CD4-positive, alpha-beta T cell treated with Interferon alpha-2 for 1 hour (primary cell): Measurements from ENCODE around the gene WDR38.

Experiments
- DNase-seq, 2 donors: peaks; one replicate each; pipeline ENCODE4 v3.0.0-alpha.2; 2020 to 2022

The WDR38 gene, protein sequence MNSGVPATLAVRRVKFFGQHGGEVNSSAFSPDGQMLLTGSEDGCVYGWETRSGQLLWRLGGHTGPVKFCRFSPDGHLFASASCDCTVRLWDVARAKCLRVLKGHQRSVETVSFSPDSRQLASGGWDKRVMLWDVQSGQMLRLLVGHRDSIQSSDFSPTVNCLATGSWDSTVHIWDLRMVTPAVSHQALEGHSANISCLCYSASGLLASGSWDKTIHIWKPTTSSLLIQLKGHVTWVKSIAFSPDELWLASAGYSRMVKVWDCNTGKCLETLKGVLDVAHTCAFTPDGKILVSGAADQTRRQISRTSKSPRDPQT

DNA sequence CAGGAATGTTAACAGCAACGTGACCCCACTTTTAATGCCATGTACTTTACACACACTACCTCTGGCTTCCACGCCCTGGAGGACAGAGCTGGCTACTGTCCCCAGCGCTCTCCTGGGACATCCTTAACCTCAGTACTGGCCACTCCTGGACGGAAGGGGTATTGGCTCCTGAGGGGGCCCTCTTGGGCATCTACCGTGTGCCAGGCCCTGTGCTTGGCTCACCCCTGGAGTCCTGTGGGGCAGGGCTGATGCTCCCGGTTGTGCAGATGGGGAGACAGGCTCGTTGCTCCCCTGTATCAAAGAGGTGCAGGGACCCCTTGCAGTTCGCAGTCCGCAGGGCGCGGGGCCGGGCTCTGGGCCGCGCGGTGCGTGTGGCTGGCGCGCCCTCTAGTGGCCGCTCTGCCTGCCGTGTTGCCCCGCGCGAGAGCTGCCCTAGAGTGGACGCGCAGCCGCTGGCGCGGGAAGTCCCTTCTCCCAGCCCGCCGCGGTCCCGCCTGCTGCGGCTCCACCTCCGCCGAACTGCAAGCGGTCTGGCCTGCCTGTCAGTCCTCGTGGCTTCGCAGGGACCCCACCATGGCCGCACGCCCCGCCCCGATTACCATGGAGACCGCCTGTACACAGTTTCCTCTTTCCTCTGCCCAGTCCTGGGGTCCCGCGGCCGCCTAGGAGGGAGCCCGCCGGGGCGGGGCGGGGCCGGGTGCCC, at the start of gene WDR38:
Gene WDR38, plus strand, starts transcription at position 632 of the 703 bp plus-strand sequence. CDS start 72 bp downstream, outside the sequence.
- peak; percentile 88 to 92 for DNase-seq

DNA sequence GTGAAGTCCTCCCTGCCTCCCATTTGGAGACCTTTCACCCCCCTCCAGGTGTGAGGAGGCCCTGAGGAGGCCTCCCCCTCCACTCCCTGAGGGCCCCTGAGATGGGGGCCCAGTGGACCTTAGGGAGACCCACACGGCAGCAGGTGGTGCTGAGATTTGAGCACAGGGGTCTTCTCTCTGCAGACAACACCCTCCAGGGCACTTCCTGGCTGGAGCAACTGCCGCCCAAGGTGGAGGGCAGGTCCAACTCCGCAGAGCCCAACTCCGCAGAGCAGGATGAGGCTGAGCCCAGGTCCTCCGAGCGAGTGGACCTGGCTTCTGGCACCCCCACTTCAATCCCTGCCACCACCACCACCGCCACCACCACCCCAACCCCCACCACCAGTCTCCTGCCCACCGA, 49.3 kb upstream of the WDR38 start:
- no peak for DNase-seq

DNA sequence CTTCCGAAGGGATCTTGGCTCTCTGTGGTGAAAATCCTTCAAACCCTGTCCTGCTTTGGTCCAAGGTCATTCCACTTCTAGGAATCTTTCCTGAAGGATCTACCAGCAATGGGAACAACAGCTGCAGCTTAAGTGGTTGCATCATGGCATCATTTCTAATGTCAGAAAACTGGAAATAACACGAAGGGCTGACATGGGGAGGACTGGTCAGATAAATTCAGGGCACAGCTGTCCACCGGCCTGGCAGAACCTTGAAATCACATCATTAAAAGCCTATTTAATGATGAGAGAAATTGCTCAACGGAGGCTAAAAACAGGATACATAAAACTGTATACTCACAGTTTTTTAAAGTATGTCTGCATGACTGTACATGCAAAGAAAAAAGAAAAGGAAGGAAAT, 48.1 kb upstream of the WDR38 start:
- DNase-seq, result no peak

GRCh38 chr9:124808246-124808956, 44.9 kb upstream of the WDR38 start:
- no peak for DNase-seq

GRCh38 chr9:124809211-124809610, 44.0 kb upstream of the WDR38 start:
- no peak for DNase-seq

DNA sequence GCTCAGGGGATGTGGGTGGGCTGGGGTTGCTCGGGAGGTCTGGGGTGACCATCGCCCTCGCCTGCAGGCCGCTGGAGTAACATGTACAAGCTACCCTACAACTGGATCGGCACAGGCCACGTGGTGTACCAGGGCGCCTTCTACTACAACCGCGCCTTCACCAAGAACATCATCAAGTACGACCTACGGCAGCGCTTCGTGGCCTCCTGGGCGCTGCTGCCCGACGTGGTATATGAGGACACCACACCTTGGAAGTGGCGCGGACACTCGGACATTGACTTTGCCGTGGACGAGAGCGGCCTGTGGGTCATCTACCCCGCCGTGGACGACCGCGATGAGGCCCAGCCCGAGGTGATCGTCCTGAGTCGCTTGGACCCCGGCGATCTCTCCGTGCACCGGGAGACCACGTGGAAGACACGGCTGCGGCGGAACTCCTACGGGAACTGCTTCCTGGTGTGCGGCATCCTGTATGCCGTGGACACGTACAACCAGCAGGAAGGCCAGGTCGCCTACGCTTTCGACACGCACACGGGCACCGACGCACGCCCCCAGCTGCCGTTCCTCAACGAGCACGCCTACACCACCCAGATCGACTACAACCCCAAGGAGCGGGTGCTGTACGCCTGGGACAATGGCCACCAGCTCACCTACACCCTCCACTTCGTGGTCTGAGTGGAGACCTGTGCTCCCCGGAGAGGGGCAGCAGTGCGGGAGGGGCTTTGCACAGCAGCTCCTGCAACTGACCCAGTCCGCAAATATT, 43.3 kb upstream of the WDR38 start:
- no peak for DNase-seq

DNA sequence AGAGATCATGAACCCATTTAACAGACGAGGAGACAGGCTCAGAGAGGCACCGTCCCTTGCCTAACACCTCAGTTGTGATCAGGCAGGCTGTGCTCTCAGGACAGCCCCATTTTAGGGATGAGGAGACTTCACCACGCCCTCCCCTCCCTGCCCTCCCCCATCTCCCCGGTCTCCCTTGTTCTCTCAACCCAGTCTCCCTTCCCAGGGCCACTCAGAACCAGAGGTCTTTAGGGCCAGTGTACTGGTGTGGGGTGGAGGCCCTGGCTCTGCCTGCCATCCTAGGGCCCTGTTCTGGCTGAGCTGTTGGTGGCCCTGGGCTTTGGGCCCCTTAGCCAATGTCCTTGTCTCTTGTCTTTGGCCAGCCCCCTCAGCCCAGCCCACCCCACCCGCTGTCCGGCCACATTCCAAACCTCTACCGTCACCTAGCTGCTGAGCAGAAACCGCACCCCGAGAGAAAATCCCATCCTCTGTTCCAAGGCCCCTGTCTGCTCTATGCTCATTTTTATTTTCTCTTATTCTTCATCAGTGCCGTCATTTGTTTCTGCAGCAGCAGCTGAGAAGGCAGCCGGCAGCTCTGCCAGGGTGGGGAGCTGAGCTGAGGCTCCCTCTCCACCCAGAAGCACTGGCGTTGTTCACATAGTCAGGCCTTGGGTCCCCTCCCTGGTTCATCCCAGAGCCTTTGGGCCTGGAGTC, 42.5 kb upstream of the WDR38 start:
- no peak for DNase-seq

GRCh38 chr9:124812441-124812876, 40.8 kb upstream of the WDR38 start:
- DNase-seq, result no peak

DNA sequence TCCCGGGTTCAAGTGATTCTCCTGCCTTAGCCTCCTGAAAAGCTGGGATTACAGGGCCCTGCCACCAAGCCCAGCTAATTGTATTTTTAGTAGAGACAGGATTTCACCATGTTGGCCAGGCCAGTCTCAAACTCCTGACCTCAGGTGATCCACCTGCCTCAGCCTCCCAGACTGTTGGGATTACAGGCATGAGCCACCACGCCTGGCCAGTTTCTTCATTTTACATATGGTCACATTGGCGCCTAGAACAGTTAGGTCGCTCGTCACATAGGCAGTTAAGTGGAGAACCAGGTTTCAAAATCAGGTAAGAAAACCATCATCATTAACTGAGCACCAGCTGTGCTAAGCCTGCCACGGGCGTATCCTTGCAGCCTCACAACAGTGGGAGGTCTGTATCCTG, 40.2 kb upstream of the WDR38 start:
- DNase-seq, result no peak

DNA sequence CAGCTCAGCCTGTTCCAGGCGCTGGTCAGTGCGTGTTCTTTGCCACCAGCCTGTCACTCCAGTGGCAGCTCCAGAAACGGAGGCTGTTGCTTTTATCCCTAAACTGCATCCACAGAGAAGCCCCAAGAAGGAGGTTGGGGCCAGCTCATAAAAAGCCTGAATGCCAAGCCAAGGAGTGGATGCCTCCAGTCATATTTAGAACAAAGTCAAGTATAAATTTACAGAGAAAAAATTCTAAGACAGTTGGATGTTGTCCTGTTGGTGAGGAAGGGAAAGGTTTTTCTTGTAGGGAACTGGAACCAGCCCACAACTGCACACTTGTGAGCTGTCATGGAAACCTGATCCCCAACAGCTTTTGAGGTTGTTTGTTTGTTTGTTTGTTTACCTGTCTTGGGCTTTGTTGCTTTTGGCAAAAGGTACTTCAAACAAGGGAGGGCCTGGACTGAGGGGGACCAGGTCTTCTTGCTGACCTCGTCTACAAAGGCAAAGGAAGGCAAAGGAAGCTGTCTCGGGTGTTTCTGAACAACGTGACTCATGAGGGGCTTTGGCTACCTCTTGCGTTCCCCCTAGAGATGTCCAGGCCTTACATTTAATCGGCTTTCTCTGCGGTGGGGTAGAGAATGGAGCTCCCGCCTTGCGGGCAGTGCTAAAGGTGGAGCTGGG, 39.6 kb upstream of the WDR38 start:
- no peak for DNase-seq

GRCh38 chr9:124814164-124814535, 39.1 kb upstream of the WDR38 start:
- no peak for DNase-seq

DNA sequence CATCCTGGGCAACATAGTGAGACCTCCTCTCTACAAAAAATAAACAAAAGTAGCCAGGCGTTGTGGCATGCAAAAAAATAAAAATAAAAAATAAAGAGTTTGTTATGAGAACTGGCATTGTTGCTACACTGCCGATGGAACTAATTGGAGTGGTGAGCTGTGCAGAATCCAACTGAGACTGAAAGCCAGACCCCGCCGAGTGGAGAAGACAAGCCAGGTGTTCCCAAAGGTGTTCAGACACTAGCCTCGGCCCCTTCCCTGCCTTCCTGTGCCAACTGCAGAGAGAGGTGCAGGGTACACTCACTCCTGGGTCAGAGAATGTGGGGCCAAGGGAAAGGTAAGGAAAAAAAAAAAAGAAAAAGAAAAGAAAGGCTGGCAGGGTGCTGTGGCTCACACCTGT, 37.7 kb upstream of the WDR38 start:
- no peak for DNase-seq

DNA sequence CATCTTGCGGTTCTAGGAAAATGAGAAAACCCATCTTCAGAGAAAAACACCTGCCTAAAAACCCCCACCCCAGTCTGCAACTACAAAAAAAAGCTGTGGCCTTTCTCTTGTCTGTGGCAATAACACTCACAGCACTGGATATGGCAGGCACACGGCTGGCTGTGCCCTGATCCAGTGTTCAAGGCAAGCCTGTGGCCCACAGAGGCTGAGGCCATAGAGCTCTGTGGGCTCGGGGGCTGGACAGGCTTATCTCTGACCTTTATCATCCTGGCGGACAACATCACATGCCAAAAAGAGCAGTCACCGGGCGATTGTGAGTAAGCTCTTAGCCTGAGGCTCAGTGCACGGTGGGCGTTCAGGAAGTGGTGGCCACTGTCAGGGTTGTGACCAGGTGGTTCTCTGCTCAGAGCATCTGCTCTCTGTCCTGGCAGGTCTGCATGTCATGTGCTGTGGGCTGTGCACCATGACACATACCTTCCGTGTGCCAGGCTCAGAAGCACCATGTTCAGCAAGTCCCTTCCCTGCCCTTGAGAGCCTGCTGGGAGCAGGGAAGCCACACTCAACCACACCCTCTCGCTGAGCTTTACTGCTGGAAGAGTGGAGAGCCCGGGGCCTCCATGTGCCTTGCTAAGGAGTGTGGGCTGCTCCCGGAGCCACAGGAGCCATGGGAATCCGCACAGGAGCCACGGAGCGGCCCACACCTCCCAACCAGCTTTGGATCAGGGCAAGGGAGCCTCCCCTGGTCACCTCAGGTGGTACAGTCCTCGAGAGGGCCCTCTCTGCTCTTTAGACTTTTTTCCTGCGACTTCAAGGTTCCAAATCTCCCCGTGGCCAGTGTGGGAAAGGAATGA, 34.6 kb upstream of the WDR38 start:
- DNase-seq, result no peak

DNA sequence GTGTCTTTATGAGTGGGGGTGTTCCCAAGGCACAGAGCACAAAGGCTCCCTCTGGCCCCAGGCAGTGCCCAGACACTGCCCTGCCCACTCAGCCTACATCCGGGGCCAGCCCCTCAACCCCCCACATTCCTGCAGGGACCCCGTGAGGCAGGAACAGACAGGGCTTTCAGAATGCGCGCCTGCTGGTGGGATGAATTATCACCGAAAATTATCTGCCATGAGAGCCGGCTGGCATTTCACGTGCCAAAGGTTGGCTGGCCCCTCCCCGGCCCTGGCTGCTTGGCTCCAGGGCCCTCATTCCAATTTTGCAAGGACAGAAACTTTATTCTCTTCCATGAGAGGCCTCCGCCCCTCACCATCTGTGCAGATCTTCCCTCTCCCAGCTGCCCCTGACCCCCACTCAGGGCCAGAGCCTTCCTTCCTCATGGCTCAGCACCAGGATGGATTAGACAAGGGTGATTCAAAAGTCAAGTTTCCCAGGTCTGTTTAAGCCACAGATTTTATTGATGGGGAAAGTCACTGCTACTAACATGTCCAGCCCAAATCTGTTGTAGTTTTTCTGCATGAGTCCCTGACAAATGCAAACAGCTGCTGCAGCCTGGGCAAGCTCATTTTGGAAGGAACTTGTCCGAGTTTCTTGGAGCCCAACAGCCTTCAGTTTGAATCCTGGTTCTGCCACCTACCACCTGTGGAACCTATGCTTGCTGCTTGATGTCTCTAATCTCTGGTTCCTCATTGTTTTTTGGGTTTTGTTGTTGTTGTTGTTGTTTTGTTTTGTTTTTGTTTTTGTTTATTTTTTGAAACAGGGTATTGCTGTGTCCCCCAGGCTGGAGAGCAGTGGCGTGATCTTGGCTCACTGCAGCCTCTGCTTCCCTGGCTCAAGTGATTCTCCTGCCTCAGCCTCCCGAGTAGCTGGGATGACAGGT, 32.3 kb upstream of the WDR38 start:
- no peak for DNase-seq

DNA sequence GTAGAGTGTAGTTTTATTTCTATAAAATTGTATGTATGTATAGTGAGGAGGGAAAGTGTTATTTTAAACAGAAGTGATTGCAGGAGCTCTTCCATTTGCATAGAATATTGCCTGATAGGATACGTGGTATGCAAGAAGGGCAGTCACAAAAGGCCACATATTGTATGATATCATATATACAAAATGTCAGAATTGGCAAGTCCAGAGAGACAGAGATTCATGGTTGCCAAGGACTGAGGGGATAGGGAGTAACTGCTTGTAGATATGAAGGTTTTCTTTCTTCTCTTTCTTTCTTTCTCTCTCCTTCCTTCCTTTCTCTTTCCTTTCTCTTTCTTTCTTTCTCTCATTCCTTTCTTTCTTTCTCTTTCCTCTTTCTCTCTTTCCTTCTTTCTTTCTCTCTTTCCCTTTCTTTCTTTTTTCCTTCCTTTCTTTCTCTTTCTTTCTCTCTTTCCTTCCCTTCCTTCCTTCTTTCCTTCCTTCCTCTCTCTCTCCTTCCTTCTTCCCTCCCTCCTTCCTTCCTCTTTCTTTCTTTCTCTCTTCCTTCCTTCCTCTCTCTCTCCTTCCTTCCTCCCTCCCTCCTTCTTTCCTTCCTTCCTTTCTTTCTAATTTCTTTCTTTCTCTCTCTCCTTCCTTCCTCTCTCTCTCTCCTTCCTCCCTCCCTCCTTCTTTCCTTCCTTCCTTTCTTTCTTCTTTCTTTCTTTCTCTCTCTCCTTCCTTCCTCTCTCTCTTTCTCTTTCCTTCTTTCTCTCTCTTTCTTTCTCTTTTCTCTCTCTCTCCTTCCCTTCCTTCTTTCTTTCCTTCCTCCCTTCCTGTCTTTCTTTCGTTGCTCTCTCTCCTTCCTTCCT, 24.5 kb upstream of the WDR38 start:
- DNase-seq, result no peak

DNA sequence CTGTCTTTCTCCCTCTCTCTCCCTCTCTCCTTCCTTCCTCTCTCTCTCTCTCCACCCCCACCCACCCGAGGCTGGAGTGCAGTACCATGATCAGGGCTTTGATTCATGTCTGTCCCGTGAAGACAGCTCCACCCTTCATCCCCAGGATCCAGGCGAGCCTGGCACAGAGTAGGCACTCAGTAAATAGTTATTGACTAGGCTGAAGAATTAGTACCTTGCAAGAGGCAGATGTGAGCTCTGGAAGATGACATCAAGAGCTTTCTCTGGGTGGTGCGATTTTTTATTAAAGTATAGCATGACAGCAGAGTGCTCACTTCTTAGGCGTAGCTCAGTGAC, 24.0 kb upstream of the WDR38 start:
- no peak for DNase-seq

DNA sequence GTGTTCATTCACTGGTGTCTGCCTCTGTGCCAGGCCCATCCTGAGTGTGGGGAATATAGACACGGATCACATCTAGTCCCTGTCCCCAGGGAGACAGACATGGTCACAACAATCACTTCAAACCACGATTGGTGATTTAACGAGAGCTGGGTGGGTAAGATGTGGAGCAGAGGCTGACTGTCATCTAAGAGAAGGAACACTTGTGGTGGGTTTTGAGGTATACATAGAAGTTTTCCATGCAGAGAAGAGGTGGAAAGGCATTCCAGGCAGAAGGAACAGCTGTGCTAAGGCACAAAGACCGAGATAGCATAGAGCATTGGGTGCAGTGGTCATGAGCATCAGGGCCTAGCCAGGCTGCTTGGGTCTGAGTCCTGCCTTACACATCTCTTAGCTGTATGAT, 22.7 kb upstream of the WDR38 start:
- no peak for DNase-seq

DNA sequence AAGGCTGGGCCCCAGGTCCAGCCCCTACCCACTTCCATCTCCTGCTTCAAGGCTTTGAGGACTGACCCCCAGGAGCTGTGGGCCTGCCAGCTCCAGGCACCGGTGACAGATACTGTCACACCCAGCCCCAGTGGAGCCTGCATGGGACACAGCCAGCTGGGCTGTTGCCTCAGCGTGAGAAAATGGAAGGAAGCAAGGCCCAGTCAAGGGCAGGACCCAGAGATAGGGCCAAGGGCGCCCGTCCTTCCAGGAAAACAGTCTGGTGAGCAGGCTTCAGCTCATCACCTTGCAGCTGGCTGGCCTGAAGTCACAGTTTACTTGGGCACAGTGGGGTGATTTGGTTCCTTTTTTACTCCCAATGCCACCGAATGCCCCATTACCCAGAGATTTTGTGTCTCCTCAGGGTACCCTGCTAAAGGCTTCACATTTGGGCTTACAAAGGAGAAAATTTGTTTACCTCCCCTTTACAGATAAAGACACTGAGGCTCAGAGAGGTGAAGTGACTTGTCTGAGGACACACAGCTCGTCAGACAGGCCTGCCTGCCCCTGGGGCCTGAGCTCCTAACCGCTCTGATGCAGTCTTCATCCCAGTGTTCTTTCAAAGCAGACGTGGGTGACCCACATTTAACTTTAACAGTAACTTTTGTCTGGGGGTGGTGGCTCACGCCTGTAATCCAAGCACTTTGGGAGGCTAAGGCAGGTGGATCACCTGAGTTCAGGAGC, 21.5 kb upstream of the WDR38 start:
- no peak for DNase-seq
